H9 (cell line): ENCODE measurements around the gene ZNF488. TPM values are rescaled to one million over a fixed set of nuclear protein-coding genes. Genes with fewer than 3 reads are reported as not detected.

Experiments used
- DNase-seq: peaks from one replicate; pipeline ENCODE4 v3.0.0-alpha.2; 2017
- H2AFZ ChIP-seq: one replicate; pipeline ENCODE4 v1.6.1; 2013; ENCODE audit warnings: mild to moderate bottlenecking, low read length, control low read depth, moderate library complexity
- H2AK5ac ChIP-seq: 2 replicates; pipeline ENCODE4 v1.6.1; 2013; ENCODE audit warnings: low read length, control low read depth, mixed read lengths; ENCODE audit not compliant: insufficient read length
- H2BK120ac ChIP-seq: one replicate; pipeline ENCODE4 v1.6.1; 2013; ENCODE audit warnings: low read depth, mild to moderate bottlenecking, low read length, control low read depth, inconsistent platforms; ENCODE audit not compliant: poor library complexity, severe bottlenecking
- H2BK12ac ChIP-seq: 2 replicates; pipeline ENCODE4 v1.6.1; 2013; ENCODE audit warnings: low read length, control low read depth, mixed read lengths, low read depth; ENCODE audit not compliant: insufficient read length
- H2BK15ac ChIP-seq: 2 replicates; pipeline ENCODE4 v1.6.1; 2013; ENCODE audit warnings: low read depth, low read length, control low read depth
- H2BK20ac ChIP-seq: one replicate; pipeline ENCODE4 v1.6.1; 2013; ENCODE audit warnings: low read depth, mild to moderate bottlenecking, low read length, control low read depth, inconsistent platforms; ENCODE audit not compliant: poor library complexity, severe bottlenecking
- H2BK5ac ChIP-seq: 2 replicates; pipeline ENCODE4 v1.6.1; 2013; ENCODE audit warnings: low read length, control low read depth, mixed read lengths; ENCODE audit not compliant: insufficient read length
- H3K14ac ChIP-seq: 2 replicates; pipeline ENCODE4 v1.6.1; 2013; ENCODE audit warnings: low read length, control low read depth; ENCODE audit not compliant: insufficient read depth
- H3K18ac ChIP-seq: 2 replicates; pipeline ENCODE4 v1.6.1; 2013; ENCODE audit warnings: low read depth, mild to moderate bottlenecking, mixed read lengths, low read length, control low read depth; ENCODE audit not compliant: insufficient read length
- H3K23ac ChIP-seq: 2 replicates; pipeline ENCODE4 v1.6.1; 2013; ENCODE audit warnings: low read length, control low read depth, mixed read lengths, low read depth; ENCODE audit not compliant: insufficient read length
- H3K23me2 ChIP-seq: 2 replicates; pipeline ENCODE4 v1.6.1; 2013; ENCODE audit warnings: low read depth, mild to moderate bottlenecking, mixed read lengths, low read length, control low read depth; ENCODE audit not compliant: insufficient read length, poor library complexity, severe bottlenecking
- H3K27ac ChIP-seq: 2 replicates; pipeline ENCODE4 v1.5.1; 2013; ENCODE audit warnings: low read length, control low read depth, mixed read lengths, low read depth; ENCODE audit not compliant: insufficient read length
- H3K27me3 ChIP-seq: 2 replicates; pipeline ENCODE4 v1.6.1; 2013; ENCODE audit warnings: low read length, control low read depth, inconsistent platforms; ENCODE audit not compliant: insufficient read depth
- H3K4ac ChIP-seq: 2 replicates; pipeline ENCODE4 v1.6.1; 2013; ENCODE audit warnings: low read depth, mild to moderate bottlenecking, control low read depth, inconsistent platforms, low read length, moderate library complexity
- H3K4me1 ChIP-seq: 2 replicates; pipeline ENCODE4 v1.6.1; 2013; ENCODE audit warnings: low read length, control low read depth, inconsistent platforms; ENCODE audit not compliant: insufficient read depth
- H3K4me2 ChIP-seq: 2 replicates; pipeline ENCODE4 v1.6.1; 2013; ENCODE audit warnings: low read length, control low read depth, mixed read lengths; ENCODE audit not compliant: insufficient read length, insufficient read depth
- H3K56ac ChIP-seq: 2 replicates; pipeline ENCODE4 v1.6.1; 2013; ENCODE audit warnings: low read depth, mild to moderate bottlenecking, mixed read lengths, low read length, control low read depth; ENCODE audit not compliant: insufficient read length
- H3K79me1 ChIP-seq: 2 replicates; pipeline ENCODE4 v1.6.1; 2013; ENCODE audit warnings: low read depth, mild to moderate bottlenecking, moderate library complexity, low read length, control low read depth, inconsistent platforms; ENCODE audit not compliant: insufficient read depth, poor library complexity, severe bottlenecking
- H3K79me2 ChIP-seq: 2 replicates; pipeline ENCODE4 v1.6.1; 2013; ENCODE audit warnings: low read length, control low read depth, inconsistent platforms; ENCODE audit not compliant: insufficient read depth
- H3K9ac ChIP-seq: 2 replicates; pipeline ENCODE4 v1.6.1; 2013; ENCODE audit warnings: low read length, control low read depth, mixed read lengths; ENCODE audit not compliant: insufficient read length; ENCODE audit errors: extremely low read depth
- H3K9me3 ChIP-seq: one replicate; pipeline ENCODE4 v1.6.1; 2013; ENCODE audit warnings: low read depth, low read length, inconsistent platforms; ENCODE audit not compliant: control insufficient read depth
- H3T11ph ChIP-seq: one replicate; pipeline ENCODE4 v1.6.1; 2013; ENCODE audit warnings: mild to moderate bottlenecking, low read length, control low read depth, inconsistent platforms
- H4K20me1 ChIP-seq: one replicate; pipeline ENCODE4 v1.6.1; 2013; ENCODE audit not compliant: control insufficient read depth, insufficient read length, insufficient read depth
- H4K5ac ChIP-seq: 2 replicates; pipeline ENCODE4 v1.6.1; 2013; ENCODE audit warnings: low read depth, mild to moderate bottlenecking, mixed read lengths, low read length, control low read depth; ENCODE audit not compliant: insufficient read length
- H4K8ac ChIP-seq: replicated peaks from 2 replicates; pipeline ENCODE4 v1.6.1; 2013; ENCODE audit warnings: low read length, control low read depth, mixed read lengths, low read depth; ENCODE audit not compliant: insufficient read length
- H4K91ac ChIP-seq: 2 replicates; pipeline ENCODE4 v1.6.1; 2013; ENCODE audit warnings: low read depth, mild to moderate bottlenecking, moderate library complexity, mixed read lengths, low read length, control low read depth; ENCODE audit not compliant: insufficient read length
- H3K27ac Mint-ChIP-seq, 3 experiments: 2 replicates in 2 of 3; 3 replicates in 1 of 3; pipeline ENCODE4 v1.8.0; 2020 to 2021; ENCODE audit warnings: mixed read lengths in 3 of 3, mild to moderate bottlenecking in 1 of 3, moderate library complexity in 1 of 3
- H3K27me3 Mint-ChIP-seq: 2 replicates; pipeline ENCODE4 v1.8.0; 2021; ENCODE audit warnings: low read depth, mild to moderate bottlenecking, moderate library complexity, mixed read lengths
- H3K36me3 Mint-ChIP-seq, 3 experiments: 2 replicates in 2 of 3; 3 replicates in 1 of 3; pipeline ENCODE4 v1.8.0; 2020 to 2021; ENCODE audit warnings: low read depth in 3 of 3, mixed read lengths in 3 of 3; ENCODE audit not compliant: insufficient read depth in 1 of 3
- H3K4me1 Mint-ChIP-seq, 2 experiments: 2 replicates each; pipeline ENCODE4 v1.8.0; 2020; ENCODE audit warnings: mixed read lengths in 2 of 2
- H3K4me3 Mint-ChIP-seq, 2 experiments: 2 replicates in 1 of 2; 3 replicates in 1 of 2; pipeline ENCODE4 v1.8.0; 2020 to 2021; ENCODE audit warnings: mild to moderate bottlenecking in 2 of 2, mixed read lengths in 2 of 2, moderate library complexity in 1 of 2
- H3K9me3 Mint-ChIP-seq, 2 experiments: 2 replicates in 1 of 2; 3 replicates in 1 of 2; pipeline ENCODE4 v1.8.0; 2020; ENCODE audit warnings: mild to moderate bottlenecking in 2 of 2, mixed read lengths in 2 of 2, moderate library complexity in 1 of 2
- WGBS: extraction: QIAGEN DNeasy Blood & Tissue Kit; methylation state at CpG from one replicate; pipeline ENCODE4 v1.1.7; 2013; ENCODE audit warnings: missing lambda C conversion rate, low lambda C conversion rate, mixed read lengths; ENCODE audit not compliant: insufficient read length; ENCODE audit errors: extremely low coverage; 5-methylcytosine and 5-hydroxymethylcytosine counted together
- total RNA-seq: library from RNA; stranded (reverse); gene quantifications from 2 replicates; pipeline ENCODE4 v1.2.1, GENCODE V29; 2021
- TF ChIP-seq, protein P1 (sequence below): fragments of 200-600 bp; sonication (generic); conservative IDR thresholded peaks from 3 replicates; pipeline ENCODE4 v1.8.0; 2021; ENCODE audit warnings: antibody characterized with exemption, mild to moderate bottlenecking

ZNF488 gene
- total RNA-seq, 1 experiment from 2014 or later: 2.9 TPM

DNA sequence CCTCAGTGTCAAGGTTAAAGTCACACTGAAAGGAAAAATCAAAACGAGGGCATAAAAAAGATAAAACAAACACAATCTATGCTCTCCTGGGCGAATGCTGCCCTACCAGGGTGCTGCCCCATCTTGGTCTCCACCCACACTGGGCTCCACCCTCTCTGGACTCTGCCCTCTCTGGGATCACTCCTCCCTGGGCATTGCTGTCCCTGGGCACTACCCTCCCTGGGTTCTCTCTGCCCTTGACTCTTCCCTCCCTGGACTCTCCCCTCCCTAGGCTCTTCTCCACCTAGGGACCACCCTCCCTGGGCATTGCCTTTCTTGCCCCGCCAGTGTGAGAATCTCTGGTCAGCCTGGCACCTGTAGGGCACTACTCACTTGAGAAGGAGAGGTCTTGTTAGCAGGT is 53.3 kb downstream of the ZNF488 start:
- Histone ChIP-seq H3K27me3 (no peaks in the 10 kb centered on the region), H3K4ac (no peak overlapping the region), H2BK120ac (no peak overlapping the region), H3K4me2 (no peak overlapping the region), H3K23me2 (no peaks in the 10 kb centered on the region), H3K79me2 (no peaks in the 10 kb centered on the region), H2BK20ac (no peak overlapping the region), H2BK5ac (no peak overlapping the region), H3K4me1 (no peaks in the 10 kb centered on the region), H4K5ac (no peak overlapping the region), H4K8ac (no peak overlapping the region), H3K27ac (no peak overlapping the region), H3K14ac (no peak overlapping the region), H3K56ac (no peak overlapping the region), H2BK12ac (no peak overlapping the region), H3K9ac (no peak overlapping the region), H3T11ph (no peak overlapping the region), H3K23ac (no peak overlapping the region), H2BK15ac (no peak overlapping the region), H3K9me3 (no peaks in the 10 kb centered on the region), H4K20me1 (no peaks in the 10 kb centered on the region), H2AFZ (no peak overlapping the region), H2AK5ac (no peak overlapping the region), H3K79me1 (no peaks in the 10 kb centered on the region), H4K91ac (no peak overlapping the region), H3K18ac (no peak overlapping the region)
- no peak overlapping the region; a peak in 1 of 7 replicates for H3K27ac Mint-ChIP-seq
- H3K36me3 Mint-ChIP-seq: no peaks in the 10 kb centered on the region
- no CpG with 5 or more reads among the region's 3 CpGs for WGBS
- peaks cover 1% of the 10 kb centered on the region; the same call in 1 of the 2 replicates for H3K27me3 Mint-ChIP-seq
- H3K9me3 Mint-ChIP-seq: peaks cover 0 to 2% of the 10 kb centered on the region in 2 experiments; a peak in 2 of 5 replicates
- no peak overlapping the region for H3K4me3 Mint-ChIP-seq
- DNase-seq: no peak
- H3K4me1 Mint-ChIP-seq: no peaks in the 10 kb centered on the region; a peak in 1 of 4 replicates
- TF ChIP-seq, protein P1, sequence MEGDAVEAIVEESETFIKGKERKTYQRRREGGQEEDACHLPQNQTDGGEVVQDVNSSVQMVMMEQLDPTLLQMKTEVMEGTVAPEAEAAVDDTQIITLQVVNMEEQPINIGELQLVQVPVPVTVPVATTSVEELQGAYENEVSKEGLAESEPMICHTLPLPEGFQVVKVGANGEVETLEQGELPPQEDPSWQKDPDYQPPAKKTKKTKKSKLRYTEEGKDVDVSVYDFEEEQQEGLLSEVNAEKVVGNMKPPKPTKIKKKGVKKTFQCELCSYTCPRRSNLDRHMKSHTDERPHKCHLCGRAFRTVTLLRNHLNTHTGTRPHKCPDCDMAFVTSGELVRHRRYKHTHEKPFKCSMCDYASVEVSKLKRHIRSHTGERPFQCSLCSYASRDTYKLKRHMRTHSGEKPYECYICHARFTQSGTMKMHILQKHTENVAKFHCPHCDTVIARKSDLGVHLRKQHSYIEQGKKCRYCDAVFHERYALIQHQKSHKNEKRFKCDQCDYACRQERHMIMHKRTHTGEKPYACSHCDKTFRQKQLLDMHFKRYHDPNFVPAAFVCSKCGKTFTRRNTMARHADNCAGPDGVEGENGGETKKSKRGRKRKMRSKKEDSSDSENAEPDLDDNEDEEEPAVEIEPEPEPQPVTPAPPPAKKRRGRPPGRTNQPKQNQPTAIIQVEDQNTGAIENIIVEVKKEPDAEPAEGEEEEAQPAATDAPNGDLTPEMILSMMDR: no peak
